Measurements from ENCODE around the gene HOOK1. TPM values are rescaled to one million over a fixed set of nuclear protein-coding genes. Genes with fewer than 3 reads are reported as not detected.

HOOK1 gene
- total RNA-seq, 2 experiments from 2014 or later, result 18.1 to 19.4 TPM

GRCh38 chr1:59814180-59814900, 409 bp upstream of the HOOK1 start:
- peak overlapping the region; percentile 82 for H3K4me3 ChIP-seq (ENCODE audit: low read length)
- POLR2A ChIA-PET, result interaction anchor here (1.0 to 2.0 kb wide), 6 partner anchors 15 to 1272 kb away, joined by 3 to 11 read pairs (median 4); partner anchors contain the start of genes JUN and OMA1
- H3K36me3 ChIP-seq (ENCODE audit: insufficient read depth, low read length), result no peaks in the 10 kb centered on the region
- ATAC-seq (ENCODE audit: poor library complexity) (peak; percentile 93), DNase-seq (peak; percentile 81 to 97 (median 92))
- no peak overlapping the region for H3K27ac Mint-ChIP-seq
- no peak for TF ChIP-seq CTCF (IDR thresholded peaks at IDR 0.05)
- no peaks in the 10 kb centered on the region for H3K36me3 Mint-ChIP-seq (ENCODE audit: low read depth)
- CTCF ChIA-PET, result interaction anchor here (1.6 to 1.7 kb wide), 2 partner anchors 9 to 1267 kb away, joined by 3 read pairs; partner anchors contain the start of gene OMA1
- peaks cover 17% of the 10 kb centered on the region for H3K4me1 ChIP-seq (ENCODE audit: insufficient read depth, low read length)
- H3K9me3 Mint-ChIP-seq, result no peaks in the 10 kb centered on the region
- H3K27ac ChIP-seq (ENCODE audit: low read depth in 1 of 2, low read length in 2 of 2), result peak overlapping the region in 1 of 2 donors; percentile 32
- H3K27me3 Mint-ChIP-seq, result peaks cover 15% of the 10 kb centered on the region
- no peak overlapping the region for H3K4me3 Mint-ChIP-seq
- H3K27me3 ChIP-seq (ENCODE audit: control insufficient read depth in 1 of 2, insufficient read depth in 2 of 2, low read length in 2 of 2), result no peaks in the 10 kb centered on the region
- intact Hi-C loops (cut with DNase I, micrococcal nuclease), result loop anchor here (5.0 to 10.0 kb wide), 5 partner anchors 520 to 1910 kb away; partner anchors contain the start of genes FGGY (in 1 of the 2) and TM2D1 (in 1 of the 2)
- H3K4me1 Mint-ChIP-seq (ENCODE audit: low read depth), result peaks cover 5% of the 10 kb centered on the region
- H3K9me3 ChIP-seq (ENCODE audit: control insufficient read depth in 1 of 2, insufficient read depth in 1 of 2, low read length in 2 of 2), result no peaks in the 10 kb centered on the region

GRCh38 chr1:59815892-59816291, 1.1 kb downstream of the HOOK1 start:
- H3K9me3 Mint-ChIP-seq, result no peaks in the 10 kb centered on the region
- no peaks in the 10 kb centered on the region for H3K36me3 Mint-ChIP-seq (ENCODE audit: low read depth)
- H3K4me3 Mint-ChIP-seq, result no peak overlapping the region
- DNase-seq (no peak), ATAC-seq (ENCODE audit: poor library complexity) (no peak)
- H3K4me1 Mint-ChIP-seq (ENCODE audit: low read depth), result peaks cover 12% of the 10 kb centered on the region
- TF ChIP-seq CTCF (IDR thresholded peaks at IDR 0.05), result no peak
- Histone ChIP-seq H3K27ac (ENCODE audit: low read depth in 1 of 2, low read length in 2 of 2) (no peak overlapping the region), H3K27me3 (ENCODE audit: control insufficient read depth in 1 of 2, insufficient read depth in 2 of 2, low read length in 2 of 2) (no peaks in the 10 kb centered on the region), H3K36me3 (ENCODE audit: insufficient read depth, low read length) (no peaks in the 10 kb centered on the region), H3K9me3 (ENCODE audit: control insufficient read depth in 1 of 2, insufficient read depth in 1 of 2, low read length in 2 of 2) (no peaks in the 10 kb centered on the region), H3K4me1 (ENCODE audit: insufficient read depth, low read length) (peaks cover 17% of the 10 kb centered on the region), H3K4me3 (ENCODE audit: low read length) (no peak overlapping the region)
- H3K27ac Mint-ChIP-seq, result no peak overlapping the region
- ChIA-PET POLR2A (interaction anchor here (1.1 to 1.3 kb wide), 2 partner anchors 10 to 1192 kb away, joined by 3 to 4 read pairs; no protein-coding TSS in a partner anchor), CTCF (no interaction called here)
- peaks cover 5% of the 10 kb centered on the region for H3K27me3 Mint-ChIP-seq
- intact Hi-C loops (cut with DNase I, micrococcal nuclease), result loop anchor here (5.0 to 10.0 kb wide), 5 partner anchors 521 to 1909 kb away; partner anchors contain the start of genes FGGY (in 1 of the 2), MYSM1 (in 1 of the 2) and TM2D1 (in 1 of the 2)

- Histone ChIP-seq H3K9me3 (ENCODE audit: control insufficient read depth in 1 of 2, insufficient read depth in 1 of 2, low read length in 2 of 2) (no peaks in the 10 kb centered on the region), H3K36me3 (ENCODE audit: insufficient read depth, low read length) (no peaks in the 10 kb centered on the region), H3K4me3 (ENCODE audit: low read length) (no peak overlapping the region), H3K27ac (ENCODE audit: low read depth in 1 of 2, low read length in 2 of 2) (no peak overlapping the region), H3K4me1 (ENCODE audit: insufficient read depth, low read length) (peaks cover 17% of the 10 kb centered on the region), H3K27me3 (ENCODE audit: control insufficient read depth in 1 of 2, insufficient read depth in 2 of 2, low read length in 2 of 2) (no peaks in the 10 kb centered on the region)
- intact Hi-C loops (cut with DNase I, micrococcal nuclease), result loop anchor here (5.0 to 10.0 kb wide), 5 partner anchors 522 to 1908 kb away; partner anchors contain the start of genes FGGY (in 1 of the 2), MYSM1 (in 1 of the 2) and TM2D1 (in 1 of the 2)
- Mint-ChIP-seq H3K27ac (no peak overlapping the region), H3K9me3 (no peaks in the 10 kb centered on the region), H3K27me3 (peaks cover 5% of the 10 kb centered on the region), H3K4me1 (ENCODE audit: low read depth) (peaks cover 12% of the 10 kb centered on the region), H3K4me3 (no peak overlapping the region), H3K36me3 (ENCODE audit: low read depth) (no peaks in the 10 kb centered on the region)
- CTCF ChIA-PET, result no interaction called here
- DNase-seq (no peak), ATAC-seq (ENCODE audit: poor library complexity) (no peak)
- POLR2A ChIA-PET, result interaction anchor here (1.1 to 1.3 kb wide), 2 partner anchors 9 to 1192 kb away, joined by 3 to 4 read pairs; no protein-coding TSS in a partner anchor
- no peak for TF ChIP-seq CTCF (IDR thresholded peaks at IDR 0.05)
These were observed 1.6 kb downstream of the HOOK1 start for GRCh38 chr1:59816318-59816878.

Measured in CD4-positive, alpha-beta T cell (primary cell).